ENCODE results near the gene LDHB.
A peak's percentile ranks its signal among the peaks of the same experiment; 100 is the strongest.
"Not testable (repeated sequence)": the region's sequence is repeated elsewhere in the genome, so short reads cannot be mapped to it uniquely, and the experiment has no call there.

Gene LDHB

DNA sequence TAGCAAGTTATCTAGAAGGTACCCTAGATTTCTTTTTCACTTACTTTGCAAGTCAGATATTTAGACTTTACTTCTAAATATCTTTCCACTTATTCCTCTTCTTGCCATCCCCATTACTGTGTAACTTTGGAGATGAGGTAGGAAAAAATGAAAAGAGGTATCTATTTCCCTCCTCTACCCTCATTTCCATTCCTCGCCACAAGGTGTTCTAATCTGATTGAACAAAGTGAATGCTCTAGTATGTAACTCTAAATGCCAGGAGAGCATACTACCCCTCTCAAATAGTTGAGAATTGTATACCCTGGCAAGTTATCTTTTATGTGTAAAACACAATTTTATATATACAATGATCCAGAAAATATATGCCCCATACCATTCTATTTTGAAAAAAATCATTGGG lies 1.7 kb upstream of the LDHB start:
- DNase-seq: no peak

DNA sequence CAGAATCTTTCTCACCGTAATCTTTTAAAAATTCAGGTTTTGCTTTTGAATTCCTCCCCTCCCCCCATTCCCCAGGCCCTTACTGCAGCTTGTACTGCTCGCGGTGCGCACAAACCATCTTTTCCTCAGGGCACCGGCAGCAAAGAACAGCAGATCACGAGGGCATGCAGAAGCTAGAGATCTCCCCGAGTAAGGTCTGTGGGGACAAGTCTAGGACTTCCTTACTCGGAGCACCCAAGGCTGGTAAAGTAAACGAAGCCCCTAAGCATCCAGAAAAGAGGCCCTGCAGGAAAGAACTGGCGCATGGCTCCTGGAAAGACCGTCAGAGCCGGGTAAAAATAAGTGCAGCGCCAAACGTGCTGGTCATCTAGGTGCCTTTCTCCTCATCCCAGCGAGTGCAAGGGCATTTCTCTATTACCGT lies 727 bp downstream of the LDHB start:
- peak; percentile 77 for DNase-seq

- no peak for DNase-seq
Observed at GRCh38 chr12:21655591-21655990, 2.1 kb downstream of the LDHB start.

DNA sequence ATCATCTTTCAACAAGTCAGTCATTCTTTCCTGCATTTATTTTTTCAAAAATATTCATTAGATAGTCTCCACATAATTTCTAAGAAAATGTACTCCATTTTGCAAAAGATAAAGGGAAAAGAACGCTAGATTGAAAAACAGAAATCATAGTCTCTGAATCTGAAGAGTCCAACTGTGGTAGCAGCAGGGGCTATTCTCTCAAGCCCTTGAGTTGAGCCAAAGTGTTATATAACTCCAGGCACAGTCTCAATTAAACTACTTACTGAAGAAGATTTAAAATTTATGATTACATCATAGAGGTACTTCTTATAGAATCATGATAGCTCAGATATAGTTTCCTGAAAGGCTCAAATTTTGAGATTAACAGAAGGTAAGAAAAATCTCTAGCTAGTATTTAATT lies 5.8 kb downstream of the LDHB start:
- no peak for DNase-seq

- no peak for DNase-seq
Observed at GRCh38 chr12:21650997-21651396, 6.6 kb downstream of the LDHB start.

DNA sequence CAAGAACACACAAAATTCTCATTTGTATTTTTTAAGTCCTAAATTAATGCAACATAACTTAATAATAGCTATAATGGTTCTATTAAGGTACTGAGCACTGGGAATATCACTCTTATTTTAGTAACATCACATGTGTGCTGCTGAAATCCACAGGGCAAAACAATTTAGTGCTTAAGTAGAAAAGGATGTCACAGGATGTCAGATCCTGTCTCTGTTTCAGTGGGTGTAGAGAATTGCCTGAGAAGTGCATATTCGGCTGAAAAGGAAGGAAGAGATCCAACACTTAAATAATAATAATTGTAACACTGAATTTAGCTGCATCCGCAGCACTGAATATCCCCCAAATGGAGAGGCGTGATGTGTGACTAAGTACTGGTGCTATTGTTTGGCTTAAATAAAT lies 8.6 kb downstream of the LDHB start:
- DNase-seq: no peak

GRCh38 chr12:21648378-21648777 lies 9.3 kb downstream of the LDHB start:
- DNase-seq: no peak

GRCh38 chr12:21647179-21647578 lies 10.5 kb downstream of the LDHB start:
- no peak for DNase-seq

DNA sequence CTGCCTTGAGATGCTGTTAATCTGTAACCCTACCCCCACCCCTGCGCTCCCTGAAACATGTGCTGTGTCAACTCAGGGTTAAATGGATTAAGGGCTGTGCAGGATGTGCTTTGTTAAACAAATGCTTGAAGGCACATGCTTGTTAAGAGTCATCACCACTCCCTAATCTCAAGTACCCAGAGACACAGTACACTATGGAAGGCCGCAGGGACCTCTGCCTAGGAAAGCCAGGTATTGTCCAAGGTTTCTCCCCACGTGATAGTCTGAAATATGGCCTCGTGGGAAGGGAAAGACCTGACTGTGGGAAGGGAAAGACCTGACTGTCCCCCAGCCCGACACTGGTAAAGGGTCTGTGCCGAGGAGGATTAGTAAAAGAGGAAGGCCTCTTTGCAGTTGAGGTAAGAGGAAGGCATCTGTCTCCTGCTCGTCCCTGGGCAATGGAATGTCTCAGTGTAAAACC lies 12.6 kb downstream of the LDHB start:
- DNase-seq: not testable (repeated sequence)

DNA sequence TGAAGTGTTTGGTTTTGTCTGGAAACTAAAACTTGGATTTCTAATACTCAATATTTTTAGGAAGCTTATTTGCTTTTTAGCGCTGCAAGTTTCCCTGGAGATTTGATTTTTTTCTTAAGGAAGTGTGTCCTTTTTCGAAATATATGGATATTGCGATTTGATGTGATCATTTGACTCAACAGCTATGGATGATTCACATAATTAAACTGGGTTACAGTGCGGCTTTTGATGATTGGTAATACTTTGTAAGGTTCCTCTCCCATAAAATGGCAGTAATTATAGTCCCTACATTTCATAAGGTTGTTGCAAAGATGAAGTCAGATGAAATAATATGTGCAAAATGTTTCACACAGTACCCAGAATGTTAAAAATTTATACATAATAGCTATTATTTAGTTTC lies 13.1 kb downstream of the LDHB start:
- no peak for DNase-seq

DNA sequence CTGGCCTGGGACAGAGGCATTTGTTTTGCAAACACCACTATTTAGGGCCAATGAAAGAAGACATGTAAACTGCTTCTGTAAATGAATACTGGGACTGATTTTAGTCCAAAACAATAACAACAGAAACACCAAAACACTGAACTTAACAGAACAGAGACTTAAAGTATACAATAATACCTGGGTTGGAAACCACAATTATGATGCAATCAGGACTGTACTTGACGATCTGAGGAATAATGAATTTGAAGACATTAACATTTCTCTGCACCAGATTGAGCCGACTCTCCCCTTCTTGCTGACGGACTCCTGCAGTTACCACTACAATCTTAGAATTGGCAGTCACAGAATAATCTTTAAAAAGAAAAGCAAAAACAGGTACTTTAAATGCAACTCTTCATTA lies 13.9 kb downstream of the LDHB start:
- no peak for DNase-seq

DNA sequence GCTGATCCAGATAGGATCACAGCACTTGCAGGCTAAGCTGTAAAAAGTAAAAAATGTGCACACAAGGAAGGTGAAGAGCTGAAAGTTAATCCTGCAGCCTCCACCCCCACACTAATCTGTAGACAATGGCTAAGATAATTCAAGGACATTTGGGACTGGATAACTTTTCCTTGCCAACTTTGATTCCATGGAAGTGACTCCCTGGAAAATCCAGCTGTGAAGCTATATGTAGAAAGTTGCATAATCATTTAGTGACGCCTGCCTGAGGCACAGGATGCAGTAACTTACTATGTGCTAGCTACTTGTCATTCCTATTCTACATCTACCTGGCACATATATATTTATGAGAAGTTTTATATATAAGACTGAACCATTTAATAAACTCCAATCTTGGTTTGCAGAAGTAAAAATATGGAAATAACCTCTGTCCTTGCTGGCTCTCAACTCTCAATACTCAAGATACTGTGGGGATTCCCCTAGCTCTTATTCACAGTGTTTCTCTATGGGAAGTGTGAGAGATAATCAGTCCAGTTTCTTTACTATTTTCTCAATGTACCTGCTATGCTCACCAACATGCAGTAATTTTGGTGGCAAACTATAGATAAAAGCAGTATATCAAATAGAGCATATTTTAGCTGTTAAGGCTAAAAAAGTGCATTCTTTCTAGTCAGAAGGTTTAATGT lies 14.8 kb downstream of the LDHB start:
- DNase-seq: no peak

GRCh38 chr12:21638054-21638891 lies 19.4 kb downstream of the LDHB start:
- DNase-seq: no peak

DNA sequence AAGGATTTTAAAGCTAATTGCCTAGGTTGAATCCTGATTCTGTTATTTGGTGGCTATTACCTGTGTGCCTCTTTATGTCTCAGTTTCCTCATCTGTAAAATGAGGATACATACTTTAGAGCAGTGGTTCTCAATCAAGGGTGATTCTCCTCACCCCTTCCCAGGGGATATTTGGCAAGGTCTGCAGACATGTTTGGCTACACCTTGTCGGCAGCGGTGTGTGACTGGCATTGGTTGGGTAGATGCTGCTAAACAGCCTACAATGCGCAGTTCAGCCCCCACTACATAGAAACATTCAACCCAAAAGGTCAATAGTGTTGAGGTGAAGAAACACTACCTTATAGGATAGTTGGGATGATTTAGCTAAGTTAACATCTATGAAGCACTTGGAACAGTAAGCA lies 23.4 kb downstream of the LDHB start:
- DNase-seq: no peak

DNA sequence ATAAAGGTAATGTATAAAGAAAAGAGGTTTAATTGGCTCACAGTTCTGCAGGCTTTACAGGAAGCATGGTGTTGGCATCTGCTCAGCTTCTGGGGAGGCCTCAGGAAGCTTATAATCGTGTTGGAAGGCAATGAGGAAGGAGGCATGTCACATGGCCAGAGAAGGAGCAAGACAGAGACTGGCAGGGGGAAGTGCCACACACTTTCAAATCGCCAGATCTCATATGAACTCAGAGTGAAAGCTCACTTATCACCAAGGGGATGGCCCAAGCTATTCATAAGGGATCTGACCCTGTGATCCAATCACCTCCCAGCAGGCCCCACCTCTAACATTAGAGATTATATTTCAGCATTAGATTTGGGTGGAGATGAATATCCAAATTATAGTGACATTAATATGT lies 26.3 kb downstream of the LDHB start:
- no peak for DNase-seq

DNA sequence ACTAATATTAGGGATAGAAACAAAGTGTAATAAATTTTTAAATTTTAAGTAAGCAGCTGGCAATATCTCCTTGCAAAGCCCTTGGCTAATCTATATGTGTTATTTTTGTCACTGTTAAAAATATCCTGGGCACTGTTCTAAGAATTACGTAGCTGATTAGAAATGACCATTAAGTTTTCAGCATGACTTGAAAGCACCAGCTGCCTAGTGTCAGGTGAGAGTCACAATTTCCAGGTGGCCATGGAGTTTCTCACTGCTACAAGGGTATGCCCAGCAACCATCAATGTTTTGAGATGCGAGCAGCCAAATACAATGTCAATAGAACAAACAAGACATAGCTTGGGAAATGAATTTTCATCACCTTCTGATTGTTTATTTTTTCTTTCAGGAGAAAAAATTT lies 29.7 kb downstream of the LDHB start:
- DNase-seq: no peak

- no peak for DNase-seq
Observed at GRCh38 chr12:21618566-21618965, 39.1 kb downstream of the LDHB start.

DNA sequence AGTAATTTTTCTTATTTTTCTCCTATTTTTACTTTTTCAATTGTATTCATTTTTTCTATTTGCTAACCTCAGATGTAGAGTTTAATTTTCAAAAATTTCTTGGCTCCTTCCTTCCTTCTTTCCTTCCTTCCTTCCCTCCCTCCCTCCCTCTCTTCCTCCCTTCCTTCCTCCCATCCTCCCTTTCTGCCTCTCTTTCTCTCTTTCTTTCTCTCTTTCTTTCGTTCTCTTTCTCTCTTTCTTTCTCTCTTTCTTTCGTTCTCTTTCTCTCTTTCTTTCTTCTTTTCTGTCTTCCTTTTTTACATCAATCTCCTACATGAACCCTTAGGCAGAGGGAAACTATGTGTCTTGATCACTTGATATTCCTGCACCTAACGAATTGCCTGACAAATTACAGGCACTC lies 40.6 kb downstream of the LDHB start:
- no peak for DNase-seq

DNA sequence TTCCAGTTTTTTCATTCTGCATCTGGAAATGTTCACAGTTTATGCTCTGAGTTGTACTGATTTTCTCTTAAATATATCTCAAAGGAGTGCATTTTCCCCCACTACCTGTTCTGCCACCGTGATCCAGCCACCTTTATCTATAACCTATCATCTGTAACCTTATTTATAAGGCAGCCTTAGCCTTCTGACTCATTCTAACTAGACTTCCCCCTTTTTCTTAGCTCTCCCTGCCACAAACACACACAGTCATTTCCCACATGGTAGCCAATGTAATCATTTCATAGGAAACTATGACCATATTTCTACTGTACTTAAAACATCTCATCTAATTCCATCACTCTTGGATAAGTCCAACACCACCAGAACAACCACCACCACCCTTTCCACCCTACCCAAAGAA lies 42.2 kb downstream of the LDHB start:
- DNase-seq: no peak

DNA sequence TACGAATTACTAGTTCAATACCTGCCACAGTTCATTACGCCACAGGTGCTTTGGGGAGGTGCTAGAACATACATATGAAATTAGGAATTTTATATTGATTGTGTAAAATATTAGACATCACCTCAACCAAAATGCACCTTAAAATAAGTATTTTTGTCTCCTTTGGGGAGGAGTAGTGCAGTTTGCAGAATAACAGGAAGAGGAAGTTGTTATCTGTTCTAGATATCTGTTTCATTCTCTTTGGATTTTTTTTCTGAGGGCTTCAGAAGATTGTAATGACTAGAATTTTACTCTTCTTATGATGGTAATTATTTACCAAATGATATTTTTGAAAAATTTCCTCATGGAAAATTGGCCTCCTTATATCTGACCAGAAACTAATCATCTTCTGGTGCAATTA lies 43.1 kb downstream of the LDHB start:
- DNase-seq: no peak

DNA sequence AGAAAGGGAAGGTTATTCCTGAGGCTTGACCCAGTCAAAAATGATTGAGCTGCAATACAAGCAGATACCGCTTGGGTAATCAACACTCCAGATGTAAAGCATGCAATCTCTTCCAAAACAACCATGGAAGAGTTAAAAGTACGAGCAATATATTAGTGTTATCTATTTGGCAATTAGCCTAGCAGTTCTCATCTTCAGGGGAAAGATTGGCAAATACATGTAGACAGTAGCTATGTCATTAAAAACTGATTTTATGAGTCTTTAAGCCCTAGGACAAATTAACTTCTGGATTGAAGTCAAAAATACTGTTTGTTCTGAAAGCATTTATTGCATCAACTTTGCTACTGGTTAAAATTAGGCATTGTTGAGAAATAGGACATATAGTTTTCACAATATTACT lies 43.7 kb downstream of the LDHB start:
- DNase-seq: no peak

DNA sequence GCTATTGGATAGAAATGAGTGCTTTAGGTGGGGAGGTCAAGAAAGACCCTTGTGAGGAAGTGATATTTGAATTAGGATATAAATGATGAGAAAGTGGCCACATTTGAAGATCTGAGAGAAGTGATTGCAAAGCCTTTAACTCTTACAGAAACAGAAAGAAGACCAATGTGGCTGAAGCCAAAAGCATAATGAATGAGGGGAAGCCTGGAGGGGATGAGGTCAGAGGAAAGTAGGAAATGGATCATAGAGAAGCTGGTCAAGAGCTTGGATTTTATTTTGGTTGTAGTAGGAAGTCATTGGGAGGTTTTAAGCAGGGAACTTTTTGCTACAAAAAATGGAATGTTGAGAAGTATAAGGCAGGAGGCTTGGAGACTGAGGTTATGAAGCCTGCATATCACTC lies 49.4 kb downstream of the LDHB start:
- DNase-seq: no peak

GRCh38 chr12:21607701-21608100 lies 49.9 kb downstream of the LDHB start:
- DNase-seq: no peak

DNA sequence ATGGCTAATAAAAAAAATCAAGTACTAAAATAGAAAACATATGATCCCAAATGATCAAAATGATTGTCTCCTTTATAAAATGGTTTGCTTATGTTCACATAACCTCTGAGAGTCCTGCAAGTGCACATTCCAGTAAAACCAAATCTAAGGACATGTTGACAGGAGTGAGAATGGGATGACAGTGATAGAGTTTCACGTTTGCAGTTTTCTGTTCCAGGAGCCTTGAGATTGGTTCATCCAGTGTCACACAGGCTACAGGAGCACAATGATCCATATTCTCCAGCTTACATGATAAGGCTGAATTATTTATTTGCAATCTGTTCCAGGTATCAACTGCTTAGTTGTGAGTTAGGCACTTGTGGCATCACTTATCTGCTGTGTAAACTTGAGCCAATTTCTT lies 51.5 kb downstream of the LDHB start:
- no peak for DNase-seq

All from activated effector memory CD4-positive, alpha-beta T cell treated with anti-CD3 and anti-CD28 coated beads, Interleukin-2, amount 50 U/mL, for 16 hours (primary cell).